ENCODE results near the gene MAGEF1.

MAGEF1 gene

DNA sequence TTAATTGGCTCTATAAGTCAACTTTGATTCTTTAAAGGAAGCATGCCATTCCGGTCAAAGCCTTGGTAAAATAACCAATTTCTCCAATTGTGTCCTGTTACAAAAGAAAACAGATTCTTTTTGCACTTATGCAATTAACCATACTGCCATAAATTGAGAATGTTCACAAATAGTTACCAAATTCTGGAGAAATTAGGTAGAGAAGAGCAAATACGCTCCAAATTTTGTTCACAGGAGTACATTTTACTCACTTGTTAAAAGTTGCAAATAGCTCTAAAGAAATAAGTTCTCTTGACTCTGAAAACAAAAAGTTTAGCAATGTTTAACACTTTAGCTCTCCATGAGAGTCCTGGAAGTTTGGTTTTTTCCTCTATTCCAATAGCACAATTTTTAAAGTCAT lies 11.1 kb downstream of the MAGEF1 start:
- Histone ChIP-seq H3K27me3 (ENCODE audit: control insufficient read depth in 1 of 2, insufficient read depth in 2 of 2, low read length in 2 of 2) (no peaks in the 10 kb centered on the region), H3K27ac (ENCODE audit: low read length) (no peak overlapping the region), H3K4me1 (ENCODE audit: control insufficient read depth, insufficient read depth, low read length) (peaks cover 3% of the 10 kb centered on the region), H3K9me3 (ENCODE audit: control insufficient read depth in 2 of 2, low read length in 2 of 2) (no peaks in the 10 kb centered on the region), H3K9ac (ENCODE audit: low read length in 2 of 2) (no peak overlapping the region), H3K36me3 (ENCODE audit: control insufficient read depth in 2 of 2, insufficient read depth in 2 of 2, low read length in 2 of 2) (no peaks in the 10 kb centered on the region), H3K4me3 (ENCODE audit: low read length in 2 of 2) (no peak overlapping the region)

DNA sequence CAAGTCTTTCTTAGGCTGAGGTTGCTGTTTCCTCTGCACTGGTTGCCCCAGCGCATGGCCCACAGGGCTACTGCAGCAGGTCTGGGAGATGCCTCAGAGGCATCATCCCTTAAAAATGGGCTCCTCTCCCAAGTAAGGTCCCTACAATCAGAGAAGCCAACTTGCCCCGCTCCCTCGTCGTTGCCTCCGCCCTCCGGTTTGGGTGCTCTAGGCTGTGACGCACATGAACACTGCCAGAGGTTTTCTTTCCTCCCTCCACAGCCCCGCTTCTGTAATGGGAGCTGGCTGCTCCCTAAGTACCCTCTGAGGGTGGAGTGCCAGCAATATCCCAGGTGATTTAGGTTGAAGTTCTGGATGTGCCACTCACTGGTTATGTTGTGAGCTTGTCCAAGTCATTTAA lies 14.0 kb downstream of the MAGEF1 start:
- Histone ChIP-seq H3K27me3 (ENCODE audit: control insufficient read depth in 1 of 2, insufficient read depth in 2 of 2, low read length in 2 of 2) (no peaks in the 10 kb centered on the region), H3K27ac (ENCODE audit: low read length) (no peak overlapping the region), H3K9me3 (ENCODE audit: control insufficient read depth in 2 of 2, low read length in 2 of 2) (no peaks in the 10 kb centered on the region), H3K9ac (ENCODE audit: low read length in 2 of 2) (no peak overlapping the region), H3K36me3 (ENCODE audit: control insufficient read depth in 2 of 2, insufficient read depth in 2 of 2, low read length in 2 of 2) (no peaks in the 10 kb centered on the region), H3K4me3 (ENCODE audit: low read length in 2 of 2) (no peak overlapping the region), H3K4me1 (ENCODE audit: control insufficient read depth, insufficient read depth, low read length) (peaks cover 10% of the 10 kb centered on the region)

DNA sequence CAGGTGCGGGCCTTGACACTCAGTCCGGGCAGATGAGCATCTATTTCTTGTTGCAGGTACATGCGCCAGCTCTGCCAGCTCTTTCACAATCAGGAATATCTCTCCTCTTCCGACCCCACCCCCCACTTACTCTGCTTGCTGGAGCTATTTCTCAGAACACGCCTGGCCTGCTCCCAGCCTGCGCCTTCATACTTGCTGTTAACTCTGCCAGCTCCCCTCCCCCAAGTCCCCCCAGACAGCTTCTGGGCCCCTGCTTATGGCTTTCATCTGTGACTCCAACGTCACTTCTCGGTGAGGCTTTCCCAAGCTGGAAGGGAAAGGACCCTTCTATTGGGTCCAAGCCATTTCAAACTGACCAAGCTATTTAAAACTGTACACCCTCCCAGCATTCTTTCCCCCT lies 15.2 kb downstream of the MAGEF1 start:
- Histone ChIP-seq H3K27ac (ENCODE audit: low read length) (no peak overlapping the region), H3K9ac (ENCODE audit: low read length in 2 of 2) (no peak overlapping the region), H3K4me1 (ENCODE audit: control insufficient read depth, insufficient read depth, low read length) (peaks cover 16% of the 10 kb centered on the region), H3K9me3 (ENCODE audit: control insufficient read depth in 2 of 2, low read length in 2 of 2) (no peaks in the 10 kb centered on the region), H3K27me3 (ENCODE audit: control insufficient read depth in 1 of 2, insufficient read depth in 2 of 2, low read length in 2 of 2) (no peaks in the 10 kb centered on the region), H3K36me3 (ENCODE audit: control insufficient read depth in 2 of 2, insufficient read depth in 2 of 2, low read length in 2 of 2) (no peaks in the 10 kb centered on the region), H3K4me3 (ENCODE audit: low read length in 2 of 2) (no peak overlapping the region)

DNA sequence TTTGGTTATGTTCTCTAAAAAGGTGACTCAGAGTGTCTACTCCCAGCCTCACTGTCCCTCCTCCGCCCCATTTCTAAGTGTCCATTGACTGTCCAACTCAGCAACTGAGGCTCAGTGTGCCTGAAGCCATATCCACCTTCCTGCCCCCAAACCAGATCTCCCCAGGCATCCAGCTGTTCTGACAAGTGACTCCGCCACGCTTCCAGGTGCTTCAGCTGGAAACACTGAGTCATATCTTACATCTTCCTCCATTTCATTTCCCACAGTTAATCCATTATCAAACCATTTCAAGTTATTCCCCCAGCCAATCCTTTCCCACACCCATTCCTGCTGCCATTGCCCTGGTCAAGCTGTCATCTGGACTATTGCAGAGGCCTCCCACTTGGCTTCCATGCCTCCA lies 17.1 kb downstream of the MAGEF1 start:
- H3K4me3 ChIP-seq (ENCODE audit: low read length in 2 of 2): no peak overlapping the region

DNA sequence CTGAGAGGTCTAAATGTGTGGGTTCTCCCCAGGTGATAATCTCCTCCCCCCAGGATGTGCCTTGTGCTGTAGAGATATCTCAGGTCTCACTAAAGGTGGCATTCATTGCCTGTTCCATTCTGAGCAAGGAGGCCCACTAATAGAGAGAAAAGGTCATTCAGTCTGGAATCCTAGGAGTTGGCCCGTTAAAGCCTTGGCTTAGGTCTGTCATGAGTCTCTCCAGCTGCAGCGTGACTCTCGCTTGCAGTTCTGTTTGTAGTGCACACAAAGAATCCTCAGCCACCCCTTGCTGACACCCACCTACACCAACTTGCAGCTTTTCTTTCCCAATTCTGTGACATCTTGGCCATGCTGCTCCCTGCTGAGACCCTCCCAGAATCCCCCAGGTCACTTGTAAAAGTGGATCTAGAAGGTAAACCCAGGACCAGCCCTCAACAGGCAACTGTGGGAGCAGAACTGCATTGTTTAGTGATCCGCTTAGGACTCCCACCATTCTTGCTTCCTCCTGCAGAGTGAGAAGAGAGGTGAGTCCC lies 17.7 kb downstream of the MAGEF1 start:
- Histone ChIP-seq H3K4me3 (ENCODE audit: low read length in 2 of 2) (no peak overlapping the region), H3K27ac (ENCODE audit: low read length) (no peak overlapping the region), H3K4me1 (ENCODE audit: control insufficient read depth, insufficient read depth, low read length) (peaks cover 27% of the 10 kb centered on the region)

More for the DNA sequence above, 17.1 kb downstream of the MAGEF1 start:
- Histone ChIP-seq H3K4me1 (ENCODE audit: control insufficient read depth, insufficient read depth, low read length) (peaks cover 27% of the 10 kb centered on the region), H3K27ac (ENCODE audit: low read length) (no peak overlapping the region), H3K27me3 (ENCODE audit: control insufficient read depth in 1 of 2, insufficient read depth in 2 of 2, low read length in 2 of 2) (no peaks in the 10 kb centered on the region), H3K9me3 (ENCODE audit: control insufficient read depth in 2 of 2, low read length in 2 of 2) (no peaks in the 10 kb centered on the region), H3K9ac (ENCODE audit: low read length in 2 of 2) (no peak overlapping the region), H3K36me3 (ENCODE audit: control insufficient read depth in 2 of 2, insufficient read depth in 2 of 2, low read length in 2 of 2) (no peaks in the 10 kb centered on the region)

DNA sequence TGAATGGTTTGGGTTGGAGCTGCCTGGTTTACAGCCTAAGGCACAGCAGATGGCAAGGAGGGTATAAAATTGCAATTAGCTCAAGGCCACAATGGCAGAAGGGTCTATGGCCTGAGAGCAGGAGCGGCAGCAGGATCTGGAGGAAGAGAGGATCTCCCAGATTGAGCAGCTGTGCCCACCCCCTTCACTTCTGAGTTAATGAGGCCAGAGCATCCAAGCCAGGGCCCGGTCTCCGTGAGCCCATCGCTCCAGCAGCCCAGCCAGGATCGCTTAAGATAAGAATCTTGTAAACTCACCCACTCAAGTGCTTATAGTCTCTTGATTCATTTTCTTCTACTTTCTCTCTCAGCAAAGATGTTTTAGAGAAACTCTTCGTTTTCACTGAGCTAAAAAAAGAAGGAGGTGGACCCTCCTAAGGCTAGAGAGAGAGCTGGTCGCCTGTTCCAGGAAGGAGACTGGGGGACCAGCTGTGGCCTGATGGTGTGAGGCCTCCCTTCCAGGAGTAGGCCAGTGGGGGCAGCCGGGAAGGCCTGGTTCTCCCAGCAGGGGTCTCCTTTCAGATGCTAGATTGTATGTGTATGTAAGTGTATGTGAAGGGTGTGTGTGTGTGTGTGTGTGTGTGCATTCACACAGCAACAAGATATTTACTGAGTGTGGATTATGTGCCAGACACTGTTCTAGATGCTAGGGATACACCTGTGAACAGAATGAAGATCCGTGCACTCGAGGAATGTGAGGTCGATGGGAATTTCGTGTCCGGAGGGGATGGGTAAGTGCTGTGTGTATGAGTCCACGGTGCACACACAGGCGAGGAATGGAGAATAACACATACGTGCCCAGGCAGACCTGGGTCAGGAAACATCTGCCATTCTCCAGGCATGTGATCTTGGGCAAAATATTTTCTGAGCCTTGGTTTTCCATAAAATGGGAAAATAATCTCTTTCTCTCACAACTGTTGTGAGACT lies 18.6 kb downstream of the MAGEF1 start:
- Histone ChIP-seq H3K27me3 (ENCODE audit: control insufficient read depth in 1 of 2, insufficient read depth in 2 of 2, low read length in 2 of 2) (no peaks in the 10 kb centered on the region), H3K27ac (ENCODE audit: low read length) (no peak overlapping the region), H3K36me3 (ENCODE audit: control insufficient read depth in 2 of 2, insufficient read depth in 2 of 2, low read length in 2 of 2) (no peaks in the 10 kb centered on the region), H3K9ac (ENCODE audit: low read length in 2 of 2) (no peak overlapping the region), H3K9me3 (ENCODE audit: control insufficient read depth in 2 of 2, low read length in 2 of 2) (no peaks in the 10 kb centered on the region), H3K4me3 (ENCODE audit: low read length in 2 of 2) (no peak overlapping the region), H3K4me1 (ENCODE audit: control insufficient read depth, insufficient read depth, low read length) (peaks cover 33% of the 10 kb centered on the region)

More for the DNA sequence above, 17.7 kb downstream of the MAGEF1 start:
- Histone ChIP-seq H3K9me3 (ENCODE audit: control insufficient read depth in 2 of 2, low read length in 2 of 2) (no peaks in the 10 kb centered on the region), H3K27me3 (ENCODE audit: control insufficient read depth in 1 of 2, insufficient read depth in 2 of 2, low read length in 2 of 2) (no peaks in the 10 kb centered on the region), H3K36me3 (ENCODE audit: control insufficient read depth in 2 of 2, insufficient read depth in 2 of 2, low read length in 2 of 2) (no peaks in the 10 kb centered on the region), H3K9ac (ENCODE audit: low read length in 2 of 2) (no peak overlapping the region)

DNA sequence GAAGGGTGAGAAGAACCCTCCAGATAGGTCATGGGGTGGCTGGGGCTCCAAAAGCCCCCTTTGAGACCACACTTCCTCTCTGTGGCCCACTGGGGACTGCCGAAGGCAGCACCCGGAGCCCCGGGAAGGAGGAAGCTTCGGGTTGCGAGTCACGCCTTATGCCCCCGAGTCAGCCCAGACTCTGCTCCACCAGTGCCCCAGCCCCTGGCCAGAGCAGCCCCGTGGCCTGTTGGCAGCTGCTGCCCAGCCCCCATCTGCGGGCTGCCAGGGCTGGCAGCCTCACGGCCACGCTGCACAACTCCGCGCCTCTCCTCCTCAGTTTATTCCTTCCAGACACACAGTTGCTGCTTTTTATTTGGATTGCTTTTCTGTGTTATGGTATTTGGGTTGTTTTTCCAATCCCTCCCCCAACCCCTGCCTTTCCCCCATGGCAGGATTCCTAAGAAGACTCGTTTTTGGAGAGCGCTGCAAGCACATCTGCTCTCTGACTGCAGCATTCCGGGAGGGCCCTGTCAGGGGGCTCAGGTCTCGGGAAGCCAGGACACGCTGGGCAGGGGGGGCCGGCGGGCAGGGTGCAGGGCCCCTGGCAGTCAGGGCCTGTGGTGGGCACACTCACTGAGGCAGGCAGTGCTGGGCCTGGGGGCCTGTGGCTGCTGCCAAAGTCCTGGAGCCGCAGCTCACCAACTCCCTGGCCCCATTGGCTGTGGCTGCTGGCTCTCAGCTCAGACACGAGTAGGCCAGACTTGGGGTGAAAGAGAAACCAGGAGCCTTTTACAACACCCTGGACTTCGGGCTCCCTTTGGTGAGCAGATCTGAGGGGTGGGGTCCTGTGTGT lies 20.2 kb downstream of the MAGEF1 start:
- Histone ChIP-seq H3K4me3 (ENCODE audit: low read length in 2 of 2) (peak overlapping the region in 1 of 2 donors; percentile 54), H3K9ac (ENCODE audit: low read length in 2 of 2) (peak overlapping the region in 1 of 2 donors; percentile 13), H3K36me3 (ENCODE audit: control insufficient read depth in 2 of 2, insufficient read depth in 2 of 2, low read length in 2 of 2) (no peaks in the 10 kb centered on the region), H3K4me1 (ENCODE audit: control insufficient read depth, insufficient read depth, low read length) (peaks cover 34% of the 10 kb centered on the region), H3K27ac (ENCODE audit: low read length) (peak overlapping the region; percentile 2), H3K9me3 (ENCODE audit: control insufficient read depth in 2 of 2, low read length in 2 of 2) (no peaks in the 10 kb centered on the region), H3K27me3 (ENCODE audit: control insufficient read depth in 1 of 2, insufficient read depth in 2 of 2, low read length in 2 of 2) (no peaks in the 10 kb centered on the region)

DNA sequence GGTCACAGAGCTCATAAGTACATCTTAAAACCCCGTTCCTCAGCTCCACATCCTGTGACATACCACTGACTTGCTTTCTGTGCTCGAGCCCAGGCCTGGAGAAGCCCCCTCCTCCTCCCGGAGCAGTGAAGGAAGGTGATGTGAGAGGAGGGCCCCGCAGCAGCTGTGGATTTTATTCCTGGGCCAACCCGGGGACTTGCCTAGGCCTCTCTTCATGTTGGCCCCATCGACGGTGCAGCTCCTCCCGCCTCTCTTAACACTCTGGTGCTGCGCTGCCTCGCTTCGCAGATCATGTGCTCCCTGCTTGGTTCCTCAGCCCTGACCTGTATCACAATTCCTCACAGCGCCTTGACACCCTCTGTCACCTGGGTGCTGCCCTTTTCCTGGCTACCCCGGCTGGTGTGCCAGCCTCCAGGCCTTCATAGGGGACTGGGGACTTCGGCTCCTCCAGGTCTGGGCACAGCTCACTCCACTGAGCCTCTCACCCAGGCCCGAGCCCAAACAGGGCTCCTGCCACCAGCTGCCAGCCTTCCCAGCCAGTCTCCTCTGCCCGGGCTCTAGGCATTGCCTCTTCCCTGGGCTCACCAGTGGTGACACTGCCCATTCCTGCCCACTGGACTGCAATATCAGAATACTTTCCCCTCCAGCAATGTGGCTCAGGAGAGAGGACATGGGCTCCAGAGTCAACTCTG lies 21.5 kb downstream of the MAGEF1 start:
- H3K27ac ChIP-seq (ENCODE audit: low read length): no peak overlapping the region
- no peak overlapping the region for H3K9ac ChIP-seq (ENCODE audit: low read length in 2 of 2)
- H3K36me3 ChIP-seq (ENCODE audit: control insufficient read depth in 2 of 2, insufficient read depth in 2 of 2, low read length in 2 of 2): no peaks in the 10 kb centered on the region
- no peaks in the 10 kb centered on the region for H3K9me3 ChIP-seq (ENCODE audit: control insufficient read depth in 2 of 2, low read length in 2 of 2)
- H3K4me1 ChIP-seq (ENCODE audit: control insufficient read depth, insufficient read depth, low read length): peaks cover 34% of the 10 kb centered on the region
- H3K4me3 ChIP-seq (ENCODE audit: low read length in 2 of 2): no peak overlapping the region
- H3K27me3 ChIP-seq (ENCODE audit: control insufficient read depth in 1 of 2, insufficient read depth in 2 of 2, low read length in 2 of 2): no peaks in the 10 kb centered on the region

DNA sequence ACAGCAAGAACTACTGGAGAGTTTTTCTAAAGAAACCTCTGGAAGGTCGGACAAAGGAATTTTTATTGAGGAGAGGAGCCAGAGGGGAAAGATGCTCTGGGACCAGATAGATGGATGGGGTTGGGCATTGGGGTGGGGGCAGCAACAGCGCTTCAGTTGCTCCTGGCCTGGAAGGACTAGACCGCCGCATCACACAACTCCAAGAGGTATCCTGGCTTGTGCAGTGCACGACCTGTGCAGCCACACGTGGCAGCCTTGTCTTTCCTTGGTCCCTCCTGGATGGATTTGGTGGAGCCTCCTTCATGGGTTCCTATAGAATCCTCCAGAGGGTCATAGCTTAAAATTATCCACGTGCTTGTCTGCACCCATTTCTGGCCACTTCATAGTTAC lies 23.0 kb downstream of the MAGEF1 start:
- H3K9ac ChIP-seq (ENCODE audit: low read length in 2 of 2): no peak overlapping the region
- no peaks in the 10 kb centered on the region for H3K27me3 ChIP-seq (ENCODE audit: control insufficient read depth in 1 of 2, insufficient read depth in 2 of 2, low read length in 2 of 2)
- no peak overlapping the region for H3K4me3 ChIP-seq (ENCODE audit: low read length in 2 of 2)
- H3K27ac ChIP-seq (ENCODE audit: low read length): no peak overlapping the region
- H3K4me1 ChIP-seq (ENCODE audit: control insufficient read depth, insufficient read depth, low read length): peaks cover 29% of the 10 kb centered on the region
- no peaks in the 10 kb centered on the region for H3K36me3 ChIP-seq (ENCODE audit: control insufficient read depth in 2 of 2, insufficient read depth in 2 of 2, low read length in 2 of 2)
- H3K9me3 ChIP-seq (ENCODE audit: control insufficient read depth in 2 of 2, low read length in 2 of 2): no peaks in the 10 kb centered on the region

DNA sequence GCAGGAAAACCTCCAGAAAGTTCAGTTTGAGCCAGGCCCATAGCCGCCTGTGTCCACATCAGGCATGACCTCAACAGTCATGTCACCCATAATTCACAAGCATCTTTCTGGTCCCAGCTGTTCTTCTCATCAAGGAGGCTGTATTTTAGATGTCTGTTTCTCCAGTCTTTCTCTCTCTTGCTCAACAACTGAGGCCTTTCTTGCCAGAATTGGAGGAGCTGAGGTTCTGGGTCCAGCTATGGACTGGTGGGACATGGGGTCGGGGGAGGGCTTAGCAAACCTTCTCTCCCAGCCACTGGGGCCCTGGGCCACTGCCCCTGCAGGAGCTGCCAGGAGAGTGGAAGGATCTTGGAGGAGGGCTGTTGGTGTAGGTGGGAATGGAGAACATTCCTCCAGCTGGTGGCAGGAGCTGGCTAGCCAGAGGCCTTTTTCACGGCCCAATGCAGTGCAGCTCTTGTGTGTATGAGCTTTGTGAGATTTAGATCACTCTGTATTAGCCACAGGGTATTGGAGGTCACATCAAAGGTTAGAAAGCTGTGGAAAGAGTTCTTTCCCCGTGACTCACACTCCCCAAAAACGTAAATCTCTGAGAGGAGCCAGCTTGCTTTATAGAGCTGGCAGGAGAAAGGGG lies 23.5 kb downstream of the MAGEF1 start:
- Histone ChIP-seq H3K27ac (ENCODE audit: low read length) (no peak overlapping the region), H3K27me3 (ENCODE audit: control insufficient read depth in 1 of 2, insufficient read depth in 2 of 2, low read length in 2 of 2) (no peaks in the 10 kb centered on the region), H3K4me3 (ENCODE audit: low read length in 2 of 2) (no peak overlapping the region), H3K9ac (ENCODE audit: low read length in 2 of 2) (no peak overlapping the region), H3K36me3 (ENCODE audit: control insufficient read depth in 2 of 2, insufficient read depth in 2 of 2, low read length in 2 of 2) (no peaks in the 10 kb centered on the region), H3K9me3 (ENCODE audit: control insufficient read depth in 2 of 2, low read length in 2 of 2) (no peaks in the 10 kb centered on the region), H3K4me1 (ENCODE audit: control insufficient read depth, insufficient read depth, low read length) (peaks cover 29% of the 10 kb centered on the region)
